H9 (cell line): ENCODE measurements around the gene C16orf87. TPM values are rescaled to one million over a fixed set of nuclear protein-coding genes. Genes with fewer than 3 reads are reported as not detected.

Experiments
- DNase-seq: peaks from one replicate; pipeline ENCODE4 v3.0.0-alpha.2; 2017
- H2AFZ ChIP-seq: one replicate; pipeline ENCODE4 v1.6.1; 2013; ENCODE audit warnings: mild to moderate bottlenecking, low read length, control low read depth, moderate library complexity
- H2AK5ac ChIP-seq: 2 replicates; pipeline ENCODE4 v1.6.1; 2013; ENCODE audit warnings: low read length, control low read depth, mixed read lengths; ENCODE audit not compliant: insufficient read length
- H2BK120ac ChIP-seq: one replicate; pipeline ENCODE4 v1.6.1; 2013; ENCODE audit warnings: low read depth, mild to moderate bottlenecking, low read length, control low read depth, inconsistent platforms; ENCODE audit not compliant: poor library complexity, severe bottlenecking
- H2BK12ac ChIP-seq: 2 replicates; pipeline ENCODE4 v1.6.1; 2013; ENCODE audit warnings: low read length, control low read depth, mixed read lengths, low read depth; ENCODE audit not compliant: insufficient read length
- H2BK15ac ChIP-seq: 2 replicates; pipeline ENCODE4 v1.6.1; 2013; ENCODE audit warnings: low read depth, low read length, control low read depth
- H2BK20ac ChIP-seq: one replicate; pipeline ENCODE4 v1.6.1; 2013; ENCODE audit warnings: low read depth, mild to moderate bottlenecking, low read length, control low read depth, inconsistent platforms; ENCODE audit not compliant: poor library complexity, severe bottlenecking
- H2BK5ac ChIP-seq: 2 replicates; pipeline ENCODE4 v1.6.1; 2013; ENCODE audit warnings: low read length, control low read depth, mixed read lengths; ENCODE audit not compliant: insufficient read length
- H3K14ac ChIP-seq: 2 replicates; pipeline ENCODE4 v1.6.1; 2013; ENCODE audit warnings: low read length, control low read depth; ENCODE audit not compliant: insufficient read depth
- H3K18ac ChIP-seq: 2 replicates; pipeline ENCODE4 v1.6.1; 2013; ENCODE audit warnings: low read depth, mild to moderate bottlenecking, mixed read lengths, low read length, control low read depth; ENCODE audit not compliant: insufficient read length
- H3K23ac ChIP-seq: 2 replicates; pipeline ENCODE4 v1.6.1; 2013; ENCODE audit warnings: low read length, control low read depth, mixed read lengths, low read depth; ENCODE audit not compliant: insufficient read length
- H3K23me2 ChIP-seq: 2 replicates; pipeline ENCODE4 v1.6.1; 2013; ENCODE audit warnings: low read depth, mild to moderate bottlenecking, mixed read lengths, low read length, control low read depth; ENCODE audit not compliant: insufficient read length, poor library complexity, severe bottlenecking
- H3K27ac ChIP-seq: 2 replicates; pipeline ENCODE4 v1.5.1; 2013; ENCODE audit warnings: low read length, control low read depth, mixed read lengths, low read depth; ENCODE audit not compliant: insufficient read length
- H3K27me3 ChIP-seq: 2 replicates; pipeline ENCODE4 v1.6.1; 2013; ENCODE audit warnings: low read length, control low read depth, inconsistent platforms; ENCODE audit not compliant: insufficient read depth
- H3K4ac ChIP-seq: 2 replicates; pipeline ENCODE4 v1.6.1; 2013; ENCODE audit warnings: low read depth, mild to moderate bottlenecking, control low read depth, inconsistent platforms, low read length, moderate library complexity
- H3K4me1 ChIP-seq: 2 replicates; pipeline ENCODE4 v1.6.1; 2013; ENCODE audit warnings: low read length, control low read depth, inconsistent platforms; ENCODE audit not compliant: insufficient read depth
- H3K4me2 ChIP-seq: 2 replicates; pipeline ENCODE4 v1.6.1; 2013; ENCODE audit warnings: low read length, control low read depth, mixed read lengths; ENCODE audit not compliant: insufficient read length, insufficient read depth
- H3K56ac ChIP-seq: 2 replicates; pipeline ENCODE4 v1.6.1; 2013; ENCODE audit warnings: low read depth, mild to moderate bottlenecking, mixed read lengths, low read length, control low read depth; ENCODE audit not compliant: insufficient read length
- H3K79me1 ChIP-seq: 2 replicates; pipeline ENCODE4 v1.6.1; 2013; ENCODE audit warnings: low read depth, mild to moderate bottlenecking, moderate library complexity, low read length, control low read depth, inconsistent platforms; ENCODE audit not compliant: insufficient read depth, poor library complexity, severe bottlenecking
- H3K79me2 ChIP-seq: 2 replicates; pipeline ENCODE4 v1.6.1; 2013; ENCODE audit warnings: low read length, control low read depth, inconsistent platforms; ENCODE audit not compliant: insufficient read depth
- H3K9ac ChIP-seq: 2 replicates; pipeline ENCODE4 v1.6.1; 2013; ENCODE audit warnings: low read length, control low read depth, mixed read lengths; ENCODE audit not compliant: insufficient read length; ENCODE audit errors: extremely low read depth
- H3K9me3 ChIP-seq: one replicate; pipeline ENCODE4 v1.6.1; 2013; ENCODE audit warnings: low read depth, low read length, inconsistent platforms; ENCODE audit not compliant: control insufficient read depth
- H3T11ph ChIP-seq: one replicate; pipeline ENCODE4 v1.6.1; 2013; ENCODE audit warnings: mild to moderate bottlenecking, low read length, control low read depth, inconsistent platforms
- H4K20me1 ChIP-seq: one replicate; pipeline ENCODE4 v1.6.1; 2013; ENCODE audit not compliant: control insufficient read depth, insufficient read length, insufficient read depth
- H4K5ac ChIP-seq: 2 replicates; pipeline ENCODE4 v1.6.1; 2013; ENCODE audit warnings: low read depth, mild to moderate bottlenecking, mixed read lengths, low read length, control low read depth; ENCODE audit not compliant: insufficient read length
- H4K8ac ChIP-seq: replicated peaks from 2 replicates; pipeline ENCODE4 v1.6.1; 2013; ENCODE audit warnings: low read length, control low read depth, mixed read lengths, low read depth; ENCODE audit not compliant: insufficient read length
- H4K91ac ChIP-seq: 2 replicates; pipeline ENCODE4 v1.6.1; 2013; ENCODE audit warnings: low read depth, mild to moderate bottlenecking, moderate library complexity, mixed read lengths, low read length, control low read depth; ENCODE audit not compliant: insufficient read length
- H3K27ac Mint-ChIP-seq, 3 experiments: 2 replicates in 2 of 3; 3 replicates in 1 of 3; pipeline ENCODE4 v1.8.0; 2020 to 2021; ENCODE audit warnings: mixed read lengths in 3 of 3, mild to moderate bottlenecking in 1 of 3, moderate library complexity in 1 of 3
- H3K27me3 Mint-ChIP-seq: 2 replicates; pipeline ENCODE4 v1.8.0; 2021; ENCODE audit warnings: low read depth, mild to moderate bottlenecking, moderate library complexity, mixed read lengths
- H3K36me3 Mint-ChIP-seq, 3 experiments: 2 replicates in 2 of 3; 3 replicates in 1 of 3; pipeline ENCODE4 v1.8.0; 2020 to 2021; ENCODE audit warnings: low read depth in 3 of 3, mixed read lengths in 3 of 3; ENCODE audit not compliant: insufficient read depth in 1 of 3
- H3K4me1 Mint-ChIP-seq, 2 experiments: 2 replicates each; pipeline ENCODE4 v1.8.0; 2020; ENCODE audit warnings: mixed read lengths in 2 of 2
- H3K4me3 Mint-ChIP-seq, 2 experiments: 2 replicates in 1 of 2; 3 replicates in 1 of 2; pipeline ENCODE4 v1.8.0; 2020 to 2021; ENCODE audit warnings: mild to moderate bottlenecking in 2 of 2, mixed read lengths in 2 of 2, moderate library complexity in 1 of 2
- H3K9me3 Mint-ChIP-seq, 2 experiments: 2 replicates in 1 of 2; 3 replicates in 1 of 2; pipeline ENCODE4 v1.8.0; 2020; ENCODE audit warnings: mild to moderate bottlenecking in 2 of 2, mixed read lengths in 2 of 2, moderate library complexity in 1 of 2
- CTCF ChIP-seq: fragments of 200-600 bp; sonication (generic); conservative IDR thresholded peaks from 3 replicates; pipeline ENCODE4 v1.8.0; 2021; ENCODE audit warnings: antibody characterized with exemption, mild to moderate bottlenecking
- WGBS: extraction: QIAGEN DNeasy Blood & Tissue Kit; methylation state at CpG from one replicate; pipeline ENCODE4 v1.1.7; 2013; ENCODE audit warnings: missing lambda C conversion rate, low lambda C conversion rate, mixed read lengths; ENCODE audit not compliant: insufficient read length; ENCODE audit errors: extremely low coverage; 5-methylcytosine and 5-hydroxymethylcytosine counted together
- total RNA-seq: library from RNA; stranded (reverse); gene quantifications from 2 replicates; pipeline ENCODE4 v1.2.1, GENCODE V29; 2021

Gene C16orf87
- total RNA-seq, 1 experiment from 2014 or later = 16.7 TPM

- no CpG with 5 or more reads among the region's 5 CpGs for WGBS
- H3K9me3 ChIP-seq = no peaks in the 10 kb centered on the region
- no peak overlapping the region for H3K23ac ChIP-seq
- Mint-ChIP-seq H3K4me3 (no peak overlapping the region), H3K36me3 (no peaks in the 10 kb centered on the region), H3K27me3 (no peaks in the 10 kb centered on the region), H3K4me1 (peaks cover 18 to 23% of the 10 kb centered on the region in 2 experiments), H3K9me3 (no peaks in the 10 kb centered on the region), H3K27ac (no peak overlapping the region)
- no peak overlapping the region for H2AK5ac ChIP-seq
- no peaks in the 10 kb centered on the region for H4K20me1 ChIP-seq
- H3K23me2 ChIP-seq = no peaks in the 10 kb centered on the region
- no peak overlapping the region for H3K56ac ChIP-seq
- H2BK12ac ChIP-seq = no peak overlapping the region
- no peaks in the 10 kb centered on the region for H3K27me3 ChIP-seq
- no peak overlapping the region for H3K4me2 ChIP-seq
- no peaks in the 10 kb centered on the region for H3K79me1 ChIP-seq
- no peak for TF ChIP-seq CTCF
- H3K27ac ChIP-seq = no peak overlapping the region
- H2BK20ac ChIP-seq = no peak overlapping the region
- H3K18ac ChIP-seq = no peak overlapping the region
- H2BK15ac ChIP-seq = no peak overlapping the region
- no peak overlapping the region for H4K5ac ChIP-seq
- H4K8ac ChIP-seq = no peak overlapping the region
- H3K4me1 ChIP-seq = peaks cover under 1% of the 10 kb centered on the region; the same call in 1 of the 2 replicates
- H2AFZ ChIP-seq = no peak overlapping the region
- H2BK120ac ChIP-seq = no peak overlapping the region
- no peak overlapping the region for H3K9ac ChIP-seq
- H2BK5ac ChIP-seq = no peak overlapping the region
- no peak overlapping the region for H3K14ac ChIP-seq
- no peaks in the 10 kb centered on the region for H3K79me2 ChIP-seq
- H3K4ac ChIP-seq = no peak overlapping the region
- no peak overlapping the region for H4K91ac ChIP-seq
- H3T11ph ChIP-seq = no peak overlapping the region
- DNase-seq = no peak
Observed at GRCh38 chr16:46848768-46849764, 18.1 kb upstream of the C16orf87 start.
